HG02759 (cell line): ENCODE results near the gene OLFM1.
"Not testable (repeated sequence)": the region's sequence is repeated elsewhere in the genome, so short reads cannot be mapped to it uniquely, and the experiment has no call there.

Experiments used
- ATAC-seq: cut with Tn5 transposase; IDR thresholded peaks from one replicate; pipeline ENCODE4 v1.9.1; 2021; ENCODE audit warnings: mild to moderate bottlenecking, moderate library complexity; ENCODE audit not compliant: unreplicated experiment

Gene OLFM1

GRCh38 chr9:135105211-135105745 is 17.8 kb downstream of the OLFM1 start:
- no peak for ATAC-seq

GRCh38 chr9:135105938-135106491 is 18.5 kb downstream of the OLFM1 start:
- no peak for ATAC-seq

- no peak for ATAC-seq
These were observed 19.2 kb downstream of the OLFM1 start for GRCh38 chr9:135106551-135107270.

GRCh38 chr9:135107581-135108235 is 20.2 kb downstream of the OLFM1 start:
- no peak for ATAC-seq

- no peak for ATAC-seq
These were observed 21.5 kb downstream of the OLFM1 start for GRCh38 chr9:135108831-135109510.

GRCh38 chr9:135109650-135110049 is 22.2 kb downstream of the OLFM1 start:
- ATAC-seq = no peak

GRCh38 chr9:135110416-135110815 is 22.9 kb downstream of the OLFM1 start:
- no peak for ATAC-seq

- not testable (repeated sequence) for ATAC-seq
These were observed 24.1 kb downstream of the OLFM1 start for GRCh38 chr9:135111600-135111999.

- no peak for ATAC-seq
These were observed 28.9 kb downstream of the OLFM1 start for GRCh38 chr9:135116371-135116770.

- no peak for ATAC-seq
These were observed 29.4 kb downstream of the OLFM1 start for GRCh38 chr9:135116881-135117280.

- no peak for ATAC-seq
These were observed 29.8 kb downstream of the OLFM1 start for GRCh38 chr9:135117281-135117680.

- no peak for ATAC-seq
These were observed 32.1 kb downstream of the OLFM1 start for GRCh38 chr9:135119496-135120064.

GRCh38 chr9:135120249-135120648 is 32.8 kb downstream of the OLFM1 start:
- no peak for ATAC-seq

GRCh38 chr9:135122316-135122715 is 34.8 kb downstream of the OLFM1 start:
- no peak for ATAC-seq

GRCh38 chr9:135123126-135123772 is 35.8 kb downstream of the OLFM1 start:
- no peak for ATAC-seq

- no peak for ATAC-seq
These were observed 36.3 kb downstream of the OLFM1 start for GRCh38 chr9:135123773-135124134.

- no peak for ATAC-seq
These were observed 39.2 kb downstream of the OLFM1 start for GRCh38 chr9:135126451-135127187.

- no peak for ATAC-seq
These were observed 40.5 kb downstream of the OLFM1 start for GRCh38 chr9:135127718-135128670.
